GM21786 (cell line): ENCODE measurements around the gene ZBP1.

Experiments
- ATAC-seq: cut with Tn5 transposase; IDR thresholded peaks from one replicate; pipeline ENCODE4 v1.9.1; 2021; ENCODE audit not compliant: unreplicated experiment

Gene ZBP1

GRCh38 chr20:57658833-57659516, 38.7 kb upstream of the ZBP1 start:
- no peak for ATAC-seq

GRCh38 chr20:57658447-57658832, 38.2 kb upstream of the ZBP1 start:
- ATAC-seq: no peak

GRCh38 chr20:57657535-57658446, 37.6 kb upstream of the ZBP1 start:
- ATAC-seq: no peak

DNA sequence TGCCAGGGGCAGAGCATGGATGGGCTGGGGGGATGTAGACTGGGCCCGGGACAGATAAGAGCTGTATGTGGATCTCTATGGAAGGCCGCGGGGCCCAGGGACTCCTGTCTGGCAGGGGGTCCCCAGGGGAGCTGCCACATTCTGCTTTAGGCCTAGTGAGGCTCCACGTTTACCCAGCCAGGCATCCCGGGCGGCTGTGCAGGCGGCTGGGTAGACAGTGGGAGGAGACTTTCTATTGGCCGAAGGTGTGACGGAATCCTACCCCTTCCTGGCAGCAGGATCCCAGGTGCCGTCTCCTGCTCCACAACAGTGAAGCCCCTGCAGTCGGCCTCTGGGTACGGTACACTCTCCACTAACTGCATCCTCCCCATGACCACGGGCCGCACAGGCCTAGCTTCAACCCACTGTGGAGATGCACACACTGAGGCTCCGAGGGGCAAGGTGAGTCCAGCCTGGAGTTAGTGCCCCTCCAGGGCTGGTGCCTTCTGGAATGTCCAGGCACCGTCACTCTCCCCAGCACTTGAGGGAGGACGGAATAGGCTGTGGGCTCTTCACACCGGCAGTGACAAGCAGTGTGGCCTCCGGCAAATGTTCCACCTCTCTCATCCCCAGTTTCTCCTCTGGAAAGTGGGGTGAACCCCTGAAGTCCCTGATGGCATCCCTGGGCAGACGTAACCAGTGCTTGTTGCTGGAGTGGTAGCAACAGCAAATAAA, 36.8 kb upstream of the ZBP1 start:
- no peak for ATAC-seq

DNA sequence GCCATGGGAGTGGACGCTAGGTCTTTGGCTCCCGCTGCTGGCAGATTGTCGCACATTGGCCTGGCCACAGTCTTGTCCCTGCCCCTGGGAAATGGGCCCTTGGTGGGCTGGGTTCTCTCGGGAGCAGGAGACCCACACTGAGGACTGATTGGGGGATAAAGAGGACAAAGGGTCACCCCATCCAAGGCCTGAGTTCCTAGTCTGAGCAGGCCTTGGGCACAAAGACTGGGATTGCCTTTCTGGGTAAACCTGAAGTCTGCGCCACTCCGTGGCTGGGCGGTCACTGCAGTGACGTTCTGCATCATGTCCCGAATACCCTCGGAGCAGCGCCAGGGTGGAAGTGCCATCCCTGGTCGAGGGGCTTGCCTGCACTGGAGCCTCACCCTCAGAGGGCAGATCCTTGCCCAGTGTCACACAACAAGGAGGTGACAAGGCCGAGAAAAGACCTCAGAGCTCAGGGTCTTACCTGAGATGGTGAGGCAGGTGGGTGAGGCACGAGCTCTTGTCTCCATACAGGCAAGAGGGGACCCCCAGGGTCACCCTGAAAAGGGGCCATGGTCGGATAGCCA, 36.1 kb upstream of the ZBP1 start:
- no peak for ATAC-seq

- ATAC-seq: no peak
Observed at GRCh38 chr20:57655809-57656155, 35.6 kb upstream of the ZBP1 start.

DNA sequence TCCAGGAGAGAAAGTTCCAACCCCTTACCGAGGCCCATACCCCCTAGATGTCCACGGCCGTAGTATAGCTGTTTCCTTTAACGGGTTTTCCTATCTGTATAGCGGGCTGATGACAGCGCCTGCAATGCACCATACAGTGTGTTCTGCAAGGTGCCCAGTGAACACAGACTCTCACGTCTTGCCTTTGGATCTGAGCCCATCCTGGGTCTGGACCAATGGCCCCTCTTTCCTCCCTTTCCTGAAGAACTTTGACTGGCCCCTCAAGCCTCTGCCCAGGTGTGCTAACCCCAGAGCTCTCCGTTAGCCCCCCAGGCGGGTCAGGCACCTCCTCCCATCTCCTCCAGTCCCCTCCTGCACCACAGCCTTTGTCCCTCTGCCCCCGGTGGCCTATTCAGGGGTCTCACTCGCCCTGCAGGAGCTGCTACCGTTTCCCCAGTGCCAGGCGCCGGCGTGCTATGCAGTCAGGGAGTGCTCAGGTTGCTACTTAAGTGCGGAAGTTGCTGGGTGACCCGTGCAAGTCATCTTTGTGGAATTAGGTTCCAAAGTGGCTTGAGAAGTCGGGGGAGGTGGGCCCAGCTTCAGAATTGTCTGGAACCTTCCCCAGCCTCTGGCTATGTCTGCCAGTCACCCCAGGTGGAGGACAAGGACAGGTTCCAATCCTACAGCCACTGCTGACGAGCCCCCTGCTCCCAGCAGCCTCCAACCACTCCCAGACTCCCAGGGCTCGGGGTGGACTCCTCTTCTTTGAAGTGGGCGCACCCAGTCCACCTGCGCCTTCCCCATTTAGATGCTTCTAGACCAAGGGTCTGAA, 35.0 kb upstream of the ZBP1 start:
- ATAC-seq: no peak

- no peak for ATAC-seq
Observed at GRCh38 chr20:57654363-57654997, 34.3 kb upstream of the ZBP1 start.

- no peak for ATAC-seq
Observed at GRCh38 chr20:57653910-57654309, 33.7 kb upstream of the ZBP1 start.

DNA sequence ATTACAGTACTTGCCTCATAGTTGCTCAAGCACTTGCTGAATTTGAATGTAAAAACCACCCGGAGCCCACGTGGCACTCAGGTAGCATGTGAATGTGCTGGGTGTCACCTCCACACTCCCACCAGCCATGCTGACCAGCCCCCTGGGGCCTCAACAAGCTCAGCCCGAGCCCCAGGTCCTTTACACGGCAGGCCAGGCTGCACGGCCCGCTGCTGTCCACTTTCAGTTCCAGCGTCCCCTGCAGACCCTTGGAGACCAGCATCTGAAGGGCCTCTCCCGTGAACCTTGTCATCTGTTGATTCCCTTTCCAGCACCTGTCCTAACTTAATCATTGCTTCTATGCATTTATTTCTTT, 33.3 kb upstream of the ZBP1 start:
- no peak for ATAC-seq

DNA sequence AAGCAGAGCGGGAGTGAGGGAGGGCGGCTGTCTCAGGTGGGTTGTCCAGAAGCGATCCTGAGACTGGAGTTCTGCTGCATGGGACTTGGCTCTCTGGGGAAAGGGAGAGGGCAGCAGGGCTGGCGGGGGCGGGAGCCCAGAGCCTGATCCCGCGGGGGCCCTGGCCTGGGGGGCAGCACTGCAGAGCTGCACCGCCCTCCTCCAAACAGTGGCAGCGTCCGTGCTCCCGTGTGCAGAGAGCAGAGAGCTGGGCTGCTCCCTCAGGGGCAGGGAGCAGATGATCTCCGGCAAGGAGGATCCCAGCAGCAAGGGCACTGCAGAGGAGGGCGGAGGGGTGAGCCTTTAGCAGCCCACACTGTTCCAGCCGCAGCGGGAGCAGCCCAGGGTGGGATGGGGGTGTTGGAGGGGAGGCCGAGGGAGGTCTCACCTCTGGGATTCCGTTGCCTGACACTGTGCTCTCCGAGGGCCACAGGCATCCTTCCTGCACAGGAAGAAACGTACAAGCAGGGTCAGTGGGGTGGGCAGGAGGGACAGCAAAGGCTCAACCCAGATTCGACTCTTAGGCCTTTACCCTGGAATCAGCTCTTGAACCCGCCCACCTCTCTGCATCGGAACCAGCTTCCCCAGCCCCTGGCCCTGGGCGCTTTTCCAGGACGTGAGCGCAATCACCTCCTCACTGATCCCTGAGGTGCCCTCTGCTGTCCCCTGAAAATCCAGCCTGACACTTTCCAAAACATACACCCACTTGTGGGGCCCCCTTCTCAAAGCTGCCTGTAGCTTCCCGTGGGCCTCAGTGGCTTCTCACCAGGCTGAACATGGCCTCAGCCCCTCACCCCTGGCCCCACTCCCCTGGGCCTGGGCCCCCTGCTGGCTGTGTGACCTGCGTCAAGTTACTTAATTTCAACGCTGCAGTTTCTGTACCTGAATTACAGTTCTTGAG, 32.6 kb upstream of the ZBP1 start:
- no peak for ATAC-seq

DNA sequence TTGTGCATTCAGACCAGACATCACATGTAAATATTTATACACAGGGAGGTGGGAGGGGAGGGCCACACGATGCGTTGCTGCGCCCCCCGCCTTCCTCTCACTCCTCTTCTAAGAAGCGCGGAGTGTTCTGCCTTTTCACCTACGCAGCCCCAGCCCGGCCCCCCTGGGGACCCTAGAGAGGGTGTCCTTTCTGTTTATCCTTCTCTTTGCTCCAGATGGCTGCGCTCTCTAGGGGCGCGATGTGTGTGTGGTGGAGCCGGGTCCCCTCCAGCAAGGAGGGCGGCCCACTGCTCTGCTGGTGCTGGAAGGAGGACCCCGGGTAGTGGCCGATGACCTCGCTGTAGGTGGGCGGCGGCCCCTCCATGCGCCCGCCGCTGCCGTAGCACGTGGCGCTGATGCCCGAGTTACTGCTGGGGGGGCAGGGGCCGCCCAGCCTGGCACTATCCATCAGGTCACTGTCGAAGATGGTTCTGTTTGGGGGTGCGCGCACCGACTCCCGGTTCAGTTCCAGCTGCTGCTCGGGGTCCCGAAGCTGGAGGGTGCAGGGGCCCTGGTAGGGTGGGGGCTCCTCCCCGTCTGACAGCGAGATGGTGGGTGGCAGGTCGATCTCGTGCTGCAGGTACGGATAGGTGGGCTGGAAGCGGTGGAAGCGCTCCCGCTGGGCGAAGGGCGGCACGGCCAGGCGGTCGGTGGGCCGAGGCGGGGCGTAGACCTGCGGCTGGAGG, 31.8 kb upstream of the ZBP1 start:
- ATAC-seq: no peak

- ATAC-seq: no peak
Observed at GRCh38 chr20:57650756-57651483, 30.7 kb upstream of the ZBP1 start.

- ATAC-seq: no peak
Observed at GRCh38 chr20:57650266-57650665, 30.0 kb upstream of the ZBP1 start.

DNA sequence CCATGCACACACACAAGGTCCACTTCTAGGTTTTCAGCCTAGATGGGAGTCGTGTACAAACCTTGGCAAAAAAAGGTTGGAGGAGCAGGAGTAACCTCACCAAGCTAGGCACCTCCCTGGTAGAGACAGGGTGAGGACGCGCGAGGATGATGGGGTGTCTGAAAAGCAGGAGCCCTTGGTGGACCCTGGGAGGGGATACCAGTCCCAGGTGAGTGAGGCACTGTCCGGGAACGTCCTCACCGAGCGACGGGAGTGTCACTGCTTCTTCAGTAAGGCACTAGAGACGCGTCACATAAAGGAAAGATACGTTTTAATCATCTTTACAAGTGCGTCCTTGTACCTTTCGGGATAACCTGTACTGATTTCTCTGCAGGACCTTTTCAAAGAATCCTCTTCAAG, 29.4 kb upstream of the ZBP1 start:
- ATAC-seq: no peak

DNA sequence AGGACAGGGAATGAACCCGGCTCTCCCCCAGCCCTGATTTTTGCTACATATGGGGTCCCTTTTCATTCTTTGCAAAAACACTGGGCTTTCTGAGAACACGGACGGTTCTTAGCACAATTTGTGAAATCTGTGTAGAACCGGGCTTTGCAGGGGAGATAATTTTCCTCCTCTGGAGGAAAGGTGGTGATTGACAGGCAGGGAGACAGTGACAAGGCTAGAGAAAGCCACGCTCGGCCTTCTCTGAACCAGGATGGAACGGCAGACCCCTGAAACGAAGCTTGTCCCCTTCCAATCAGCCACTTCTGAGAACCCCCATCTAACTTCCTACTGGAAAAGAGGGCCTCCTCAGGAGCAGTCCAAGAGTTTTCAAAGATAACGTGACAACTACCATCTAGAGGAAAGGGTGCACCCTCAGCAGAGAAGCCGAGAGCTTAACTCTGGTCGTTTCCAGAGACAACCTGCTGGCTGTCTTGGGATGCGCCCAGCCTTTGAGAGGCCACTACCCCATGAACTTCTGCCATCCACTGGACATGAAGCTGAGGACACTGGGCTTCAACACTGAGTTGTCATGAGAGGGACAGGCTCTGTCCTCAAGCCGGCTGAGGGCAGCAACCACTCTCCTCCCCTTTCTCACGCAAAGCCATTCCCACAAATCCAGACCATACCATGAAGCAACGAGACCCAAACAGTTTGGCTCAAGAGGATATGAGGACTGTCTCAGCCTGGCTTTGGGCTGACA, 28.8 kb upstream of the ZBP1 start:
- no peak for ATAC-seq
